GM10248 (cell line): ENCODE measurements around the gene LRBA.
"Not testable (repeated sequence)": the region's sequence is repeated elsewhere in the genome, so short reads cannot be mapped to it uniquely, and the experiment has no call there.

Experiments
- CTCF ChIA-PET: fragments of 300-600 bp; sonication (Branson Sonifier 250); formaldehyde crosslinking; extraction: SDS; loops from one replicate; lab custom pipeline; 2021; ENCODE audit warnings: antibody characterized with exemption; lab: Yijun Ruan, JAX
- POLR2A ChIA-PET: fragments of 350-650 bp; sonication (Branson Sonifier 250); formaldehyde crosslinking; extraction: SDS; loops from one replicate; lab custom pipeline; 2020; ENCODE audit warnings: antibody characterized with exemption; lab: Yijun Ruan, JAX
- DNase-seq: peaks from one replicate; pipeline ENCODE4 v3.0.0; 2012; ENCODE audit errors: extremely low spot score
- TF ChIP-seq, protein P1 (sequence below): IDR thresholded peaks from 2 replicates; pipeline ENCODE4 v1.5.1; 2012; ENCODE audit warnings: mild to moderate bottlenecking, low read depth; ENCODE audit errors: extremely low read depth, missing control alignments, control extremely low read depth

Gene LRBA

GRCh38 chr4:150931005-150931404 lies 84.1 kb downstream of the LRBA start:
- TF ChIP-seq, protein P1, sequence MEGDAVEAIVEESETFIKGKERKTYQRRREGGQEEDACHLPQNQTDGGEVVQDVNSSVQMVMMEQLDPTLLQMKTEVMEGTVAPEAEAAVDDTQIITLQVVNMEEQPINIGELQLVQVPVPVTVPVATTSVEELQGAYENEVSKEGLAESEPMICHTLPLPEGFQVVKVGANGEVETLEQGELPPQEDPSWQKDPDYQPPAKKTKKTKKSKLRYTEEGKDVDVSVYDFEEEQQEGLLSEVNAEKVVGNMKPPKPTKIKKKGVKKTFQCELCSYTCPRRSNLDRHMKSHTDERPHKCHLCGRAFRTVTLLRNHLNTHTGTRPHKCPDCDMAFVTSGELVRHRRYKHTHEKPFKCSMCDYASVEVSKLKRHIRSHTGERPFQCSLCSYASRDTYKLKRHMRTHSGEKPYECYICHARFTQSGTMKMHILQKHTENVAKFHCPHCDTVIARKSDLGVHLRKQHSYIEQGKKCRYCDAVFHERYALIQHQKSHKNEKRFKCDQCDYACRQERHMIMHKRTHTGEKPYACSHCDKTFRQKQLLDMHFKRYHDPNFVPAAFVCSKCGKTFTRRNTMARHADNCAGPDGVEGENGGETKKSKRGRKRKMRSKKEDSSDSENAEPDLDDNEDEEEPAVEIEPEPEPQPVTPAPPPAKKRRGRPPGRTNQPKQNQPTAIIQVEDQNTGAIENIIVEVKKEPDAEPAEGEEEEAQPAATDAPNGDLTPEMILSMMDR = no peak
- ChIA-PET POLR2A (no interaction called here), CTCF (interaction anchor here (1.0 to 1.3 kb wide), 2 partner anchors 15 to 103 kb away, joined by 3 to 4 read pairs; no protein-coding TSS in a partner anchor)
- DNase-seq = no peak

- TF ChIP-seq, protein P1 = no peak
- DNase-seq = no peak
- ChIA-PET POLR2A (no interaction called here), CTCF (interaction anchor here (0.9 kb wide), 1 partner anchor 9 kb away, joined by 3 read pairs; no protein-coding TSS in a partner anchor)
Observed at GRCh38 chr4:150923945-150924344, 91.1 kb downstream of the LRBA start.

DNA sequence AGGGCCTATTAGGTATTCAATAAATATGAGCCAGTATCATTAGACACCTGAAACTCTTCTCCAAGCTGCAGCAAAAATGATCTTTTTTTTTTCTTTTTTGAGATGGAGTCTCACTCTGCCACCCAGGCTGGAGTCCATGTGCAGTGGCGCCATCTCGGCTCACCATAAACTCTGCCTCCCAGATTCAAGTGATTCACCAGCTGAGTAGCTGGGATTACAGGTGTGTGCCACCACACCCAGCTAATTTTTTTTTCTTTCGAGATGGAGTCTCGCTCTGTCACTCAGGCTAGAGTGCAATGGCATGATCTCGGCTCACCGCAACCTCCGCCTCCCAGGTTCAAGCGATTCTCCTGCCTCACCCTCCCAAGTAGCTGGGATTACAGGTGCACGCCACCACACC lies 93.6 kb downstream of the LRBA start:
- POLR2A ChIA-PET, CTCF ChIA-PET, DNase-seq: not testable (repeated sequence)

GRCh38 chr4:150918562-150918961 lies 96.5 kb downstream of the LRBA start:
- CTCF ChIA-PET = interaction anchor here (1.1 kb wide), 1 partner anchor 11 kb away, joined by 3 read pairs; no protein-coding TSS in a partner anchor
- DNase-seq, POLR2A ChIA-PET: not testable (repeated sequence)

DNA sequence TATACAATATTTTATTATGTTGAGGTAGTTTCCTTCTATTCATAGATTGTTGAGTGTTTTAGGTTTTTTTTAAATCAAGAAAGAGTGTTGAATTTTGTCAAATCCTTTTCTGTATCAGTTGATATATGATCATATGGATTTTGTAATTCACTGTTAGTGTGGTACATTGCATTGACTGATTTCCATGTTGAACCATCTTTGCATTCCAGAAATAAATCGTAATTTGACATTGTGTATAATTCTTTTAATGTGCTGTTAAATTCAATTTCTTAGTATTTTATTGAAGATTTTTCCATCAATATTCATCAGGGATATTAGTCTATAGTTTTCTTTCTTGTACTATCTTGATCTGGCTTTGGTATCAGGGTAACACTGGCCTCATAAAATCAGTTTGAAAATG lies 103.8 kb downstream of the LRBA start:
- ChIA-PET CTCF (no interaction called here), POLR2A (no interaction called here)
- TF ChIP-seq, protein P1 = no peak
- DNase-seq = no peak

DNA sequence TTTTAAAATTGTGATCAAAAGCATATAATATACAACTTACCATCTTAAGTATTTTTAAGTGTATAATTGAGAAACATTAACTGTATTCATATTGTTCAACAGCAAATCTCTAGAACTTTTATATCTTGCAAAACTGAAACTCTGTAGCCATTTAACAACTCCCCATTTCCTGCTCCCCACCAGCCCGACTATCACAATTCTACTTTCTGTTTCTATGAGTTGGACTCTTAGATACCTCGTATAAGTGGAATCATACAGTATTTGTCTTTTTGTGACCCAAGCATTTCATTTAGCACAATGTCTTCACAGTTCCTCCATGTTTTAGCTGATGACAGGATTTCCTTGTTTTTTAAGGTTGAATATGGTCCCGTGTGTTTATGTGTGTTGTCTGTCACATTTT lies 106.0 kb downstream of the LRBA start:
- TF ChIP-seq, protein P1 = no peak
- ChIA-PET CTCF (no interaction called here), POLR2A (no interaction called here)
- DNase-seq = no peak

DNA sequence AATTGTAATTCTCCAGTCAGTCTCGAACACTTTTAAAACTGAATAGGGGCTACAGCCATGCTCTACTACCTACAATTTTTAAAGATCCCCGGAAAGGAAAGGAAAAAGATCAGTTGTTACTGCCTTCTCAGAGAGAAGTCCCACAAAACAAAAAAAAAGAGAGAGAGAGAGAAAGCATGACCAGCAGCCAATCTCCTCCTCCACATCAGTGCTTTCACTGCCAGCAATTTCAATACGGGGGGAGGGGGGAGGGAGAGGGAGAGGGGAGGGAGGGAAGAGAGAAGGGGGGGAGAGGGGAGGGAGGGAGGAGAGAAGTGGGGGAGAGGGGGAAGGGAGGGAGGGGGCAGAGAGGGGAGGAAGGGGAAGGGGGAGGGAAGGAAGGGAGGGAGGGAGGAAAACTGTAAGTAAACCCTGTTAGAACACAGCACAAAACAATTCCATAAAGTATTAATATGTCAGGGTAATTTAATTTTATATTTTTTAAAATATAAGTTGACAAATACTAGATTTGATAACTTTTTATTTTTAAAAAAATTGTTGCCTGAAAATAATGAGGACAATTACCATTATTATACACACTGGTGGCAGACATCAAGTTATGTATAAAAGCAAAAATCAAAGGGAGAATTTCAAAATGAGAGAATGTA lies 108.0 kb downstream of the LRBA start:
- ChIA-PET CTCF (interaction anchor here (0.8 to 1.0 kb wide), 2 partner anchors 38 to 55 kb away, joined by 3 read pairs; no protein-coding TSS in a partner anchor), POLR2A (no interaction called here)
- no peak for DNase-seq
- TF ChIP-seq, protein P1 = no peak
